HepG2 (cell line): ENCODE data around the gene RNPS1. TPM values are rescaled to one million over a fixed set of nuclear protein-coding genes. Genes with fewer than 3 reads are reported as not detected.
A peak's percentile ranks its signal among the peaks of the same experiment; 100 is the strongest.

Experiments
- BRCA1 ChIP-seq: sonication (generic); formaldehyde crosslinking; IDR thresholded peaks from 2 replicates; pipeline ENCODE4 v1.4.0; 2020; ENCODE audit warnings: missing genetic modification reagents
- GZF1 ChIP-seq: sonication (generic); formaldehyde crosslinking; IDR thresholded peaks from 2 replicates; pipeline ENCODE4 v1.5.1; 2020; ENCODE audit warnings: mild to moderate bottlenecking, missing genetic modification reagents
- MATR3 ChIP-seq: sonication (generic); formaldehyde crosslinking; IDR thresholded peaks from 2 replicates; pipeline ENCODE4 v1.4.0; 2020; ENCODE audit warnings: missing genetic modification reagents
- RNF2 ChIP-seq: fragments of 450-650 bp; conservative IDR thresholded peaks from 2 replicates; pipeline ENCODE4 v1.6.1; 2016; ENCODE audit warnings: low read depth
- TP53 ChIP-seq: sonication (generic); formaldehyde crosslinking; conservative IDR thresholded peaks from 2 replicates; pipeline ENCODE4 v1.4.0; 2020; ENCODE audit warnings: missing genetic modification reagents
- ZBTB1 ChIP-seq: sonication (generic); formaldehyde crosslinking; IDR thresholded peaks from 2 replicates; pipeline ENCODE4 v1.4.0; 2020; ENCODE audit warnings: missing genetic modification reagents, borderline replicate concordance
- ZBTB42 ChIP-seq: sonication (generic); formaldehyde crosslinking; IDR thresholded peaks from 2 replicates; pipeline ENCODE4 v1.5.0; 2020; ENCODE audit warnings: mild to moderate bottlenecking, missing genetic modification reagents
- ZFP90 ChIP-seq: sonication (generic); formaldehyde crosslinking; IDR thresholded peaks from 2 replicates; pipeline ENCODE4 v1.8.0; 2022; ENCODE audit warnings: missing genetic modification reagents, mild to moderate bottlenecking, inconsistent platforms, borderline replicate concordance
- ZNF550 ChIP-seq: sonication (generic); formaldehyde crosslinking; IDR thresholded peaks from 2 replicates; pipeline ENCODE4 v1.4.0; 2020; ENCODE audit warnings: mild to moderate bottlenecking, missing genetic modification reagents, borderline replicate concordance
- ZNF619 ChIP-seq: sonication (generic); formaldehyde crosslinking; IDR thresholded peaks from 2 replicates; pipeline ENCODE4 v1.4.0; 2020; ENCODE audit warnings: mild to moderate bottlenecking, missing genetic modification reagents
- ZNF672 ChIP-seq: sonication (generic); formaldehyde crosslinking; IDR thresholded peaks from 2 replicates; pipeline ENCODE4 v1.8.1; 2022; ENCODE audit warnings: missing genetic modification reagents
- ZNF839 ChIP-seq: sonication (generic); formaldehyde crosslinking; IDR thresholded peaks from 2 replicates; pipeline ENCODE4 v1.4.0; 2020; ENCODE audit warnings: missing genetic modification reagents, mild to moderate bottlenecking, borderline replicate concordance
- polyA plus RNA-seq, 8 experiments: library from polyadenylated mRNA; depleted of rRNA in 3 of 8; stranded (reverse) in 7 of 8; unstranded in 1 of 8; fragments of >200 nt; fragmentation: Illumina TruSeq in 4 of 8; extraction: Trizol in 4 of 8; gene quantifications; 2 replicates each; pipeline versions ENCODE4 v1.2.1 to v1.2.3, GENCODE V29; 2011 to 2016; ENCODE audit warnings: low read depth in 4 of 8, missing spikeins in 1 of 8, mixed read lengths in 1 of 8; ENCODE audit not compliant: insufficient read depth in 1 of 8
- total RNA-seq, 5 experiments: library from RNA; depleted of rRNA; stranded (reverse); fragments of >200 nt; fragmentation: Illumina TruSeq; extraction: Trizol; gene quantifications; 2 replicates each; pipeline ENCODE4 v1.2.3, GENCODE V29; 2016; ENCODE audit warnings: low read depth in 1 of 5
- TF ChIP-seq, protein P1 (sequence below): sonication (generic); formaldehyde crosslinking; IDR thresholded peaks from 2 replicates; pipeline ENCODE4 v1.5.0; 2020; ENCODE audit warnings: mild to moderate bottlenecking, missing genetic modification reagents
- TF ChIP-seq, protein P2 (sequence below): sonication (generic); formaldehyde crosslinking; IDR thresholded peaks from 2 replicates; pipeline ENCODE4 v1.4.0; 2020; ENCODE audit warnings: mild to moderate bottlenecking, missing genetic modification reagents
- TF ChIP-seq, protein P3 (sequence below), 2 experiments: fragments of 450-650 bp in 1 of 2; sonication (generic) in 1 of 2; formaldehyde crosslinking; IDR thresholded peaks; 2 replicates each; pipeline versions ENCODE4 v1.5.0 to v1.8.0; 2020 to 2022; ENCODE audit warnings: mild to moderate bottlenecking in 1 of 2, missing genetic modification reagents in 1 of 2
- TF ChIP-seq, protein P4 (sequence below): sonication (generic); formaldehyde crosslinking; IDR thresholded peaks from 2 replicates; pipeline ENCODE4 v1.4.0; 2020; ENCODE audit warnings: missing genetic modification reagents; ENCODE audit errors: not compliant biosample characterization
- TF ChIP-seq, protein P5 (sequence below): IDR thresholded peaks from 2 replicates; pipeline ENCODE4 v1.6.1; 2016; ENCODE audit warnings: missing compliant biosample characterization, missing genetic modification reagents, borderline replicate concordance
- TF ChIP-seq, protein P6 (sequence below): sonication (generic); formaldehyde crosslinking; IDR thresholded peaks from 2 replicates; pipeline ENCODE4 v1.4.0; 2020; ENCODE audit warnings: missing genetic modification reagents

Gene RNPS1
- total and polyA plus RNA-seq, 2 of the 13 experiments (the other 11 are each of a cell fraction or from before 2014, with no cell fraction given), result 126 to 133 TPM

DNA sequence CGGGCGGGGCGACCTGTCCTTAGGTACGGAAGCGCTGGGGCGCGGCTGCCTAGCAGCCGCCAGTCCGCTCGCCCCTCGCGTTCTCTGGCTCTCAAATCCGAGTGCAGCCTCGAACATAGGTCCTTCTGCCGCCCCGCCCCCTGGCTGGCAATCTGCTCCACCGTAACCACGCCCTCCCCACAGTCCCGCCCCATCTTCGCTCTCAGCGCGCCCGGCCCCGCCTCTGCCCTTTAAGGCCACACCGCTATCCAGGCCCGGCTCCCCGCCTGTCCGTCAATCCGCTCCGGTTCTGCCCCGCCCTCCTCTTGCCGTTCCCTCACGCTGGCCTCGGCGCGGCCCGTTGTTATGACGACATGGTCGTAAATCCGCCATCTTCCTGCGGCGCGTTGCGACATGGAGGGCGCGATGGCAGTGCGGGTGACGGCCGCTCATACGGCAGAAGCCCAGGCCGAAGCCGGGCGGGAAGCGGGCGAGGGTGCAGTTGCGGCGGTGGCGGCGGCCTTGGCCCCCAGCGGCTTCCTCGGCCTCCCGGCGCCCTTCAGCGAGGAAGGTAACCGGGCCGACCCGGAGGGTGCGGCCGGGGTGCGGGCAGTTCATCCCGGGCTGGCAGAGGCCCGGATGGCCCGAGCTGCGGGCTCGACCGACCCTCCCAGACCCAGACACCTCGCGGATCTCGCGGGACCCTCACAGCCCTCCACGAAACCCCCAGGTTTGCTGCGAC, 44.5 kb downstream of the RNPS1 start, which contains the start of gene E4F1 (continued):
- TF ChIP-seq, protein P1, sequence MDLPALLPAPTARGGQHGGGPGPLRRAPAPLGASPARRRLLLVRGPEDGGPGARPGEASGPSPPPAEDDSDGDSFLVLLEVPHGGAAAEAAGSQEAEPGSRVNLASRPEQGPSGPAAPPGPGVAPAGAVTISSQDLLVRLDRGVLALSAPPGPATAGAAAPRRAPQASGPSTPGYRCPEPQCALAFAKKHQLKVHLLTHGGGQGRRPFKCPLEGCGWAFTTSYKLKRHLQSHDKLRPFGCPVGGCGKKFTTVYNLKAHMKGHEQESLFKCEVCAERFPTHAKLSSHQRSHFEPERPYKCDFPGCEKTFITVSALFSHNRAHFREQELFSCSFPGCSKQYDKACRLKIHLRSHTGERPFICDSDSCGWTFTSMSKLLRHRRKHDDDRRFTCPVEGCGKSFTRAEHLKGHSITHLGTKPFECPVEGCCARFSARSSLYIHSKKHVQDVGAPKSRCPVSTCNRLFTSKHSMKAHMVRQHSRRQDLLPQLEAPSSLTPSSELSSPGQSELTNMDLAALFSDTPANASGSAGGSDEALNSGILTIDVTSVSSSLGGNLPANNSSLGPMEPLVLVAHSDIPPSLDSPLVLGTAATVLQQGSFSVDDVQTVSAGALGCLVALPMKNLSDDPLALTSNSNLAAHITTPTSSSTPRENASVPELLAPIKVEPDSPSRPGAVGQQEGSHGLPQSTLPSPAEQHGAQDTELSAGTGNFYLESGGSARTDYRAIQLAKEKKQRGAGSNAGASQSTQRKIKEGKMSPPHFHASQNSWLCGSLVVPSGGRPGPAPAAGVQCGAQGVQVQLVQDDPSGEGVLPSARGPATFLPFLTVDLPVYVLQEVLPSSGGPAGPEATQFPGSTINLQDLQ, result no peak
- no peak for TF ChIP-seq BRCA1 (CRISPR knock-in tag)
- TF ChIP-seq, protein P2, sequence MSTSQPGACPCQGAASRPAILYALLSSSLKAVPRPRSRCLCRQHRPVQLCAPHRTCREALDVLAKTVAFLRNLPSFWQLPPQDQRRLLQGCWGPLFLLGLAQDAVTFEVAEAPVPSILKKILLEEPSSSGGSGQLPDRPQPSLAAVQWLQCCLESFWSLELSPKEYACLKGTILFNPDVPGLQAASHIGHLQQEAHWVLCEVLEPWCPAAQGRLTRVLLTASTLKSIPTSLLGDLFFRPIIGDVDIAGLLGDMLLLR (CRISPR knock-in tag), result peak; percentile 55; the same call in 1 of the 2 replicates
- 0 out of 2 replicates have a peak, but pooled peaks have one; percentile 51 for TF ChIP-seq TP53 (CRISPR knock-in tag)
- TF ChIP-seq ZNF550 (CRISPR knock-in tag), result no peak
- TF ChIP-seq ZNF672 (CRISPR knock-in tag), result no peak
- peak; percentile 72; the same call in 1 of the 2 replicates for TF ChIP-seq ZFP90 (CRISPR knock-in tag)
- no peak for TF ChIP-seq RNF2
- TF ChIP-seq ZNF839, result no peak
- TF ChIP-seq, protein P3, sequence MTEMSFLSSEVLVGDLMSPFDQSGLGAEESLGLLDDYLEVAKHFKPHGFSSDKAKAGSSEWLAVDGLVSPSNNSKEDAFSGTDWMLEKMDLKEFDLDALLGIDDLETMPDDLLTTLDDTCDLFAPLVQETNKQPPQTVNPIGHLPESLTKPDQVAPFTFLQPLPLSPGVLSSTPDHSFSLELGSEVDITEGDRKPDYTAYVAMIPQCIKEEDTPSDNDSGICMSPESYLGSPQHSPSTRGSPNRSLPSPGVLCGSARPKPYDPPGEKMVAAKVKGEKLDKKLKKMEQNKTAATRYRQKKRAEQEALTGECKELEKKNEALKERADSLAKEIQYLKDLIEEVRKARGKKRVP (CRISPR knock-in tag; IDR thresholded peaks at IDR 0.05), result peak in 1 of 2 experiments; percentile 63; a peak in 1 of 4 replicates
- TF ChIP-seq, protein P4, sequence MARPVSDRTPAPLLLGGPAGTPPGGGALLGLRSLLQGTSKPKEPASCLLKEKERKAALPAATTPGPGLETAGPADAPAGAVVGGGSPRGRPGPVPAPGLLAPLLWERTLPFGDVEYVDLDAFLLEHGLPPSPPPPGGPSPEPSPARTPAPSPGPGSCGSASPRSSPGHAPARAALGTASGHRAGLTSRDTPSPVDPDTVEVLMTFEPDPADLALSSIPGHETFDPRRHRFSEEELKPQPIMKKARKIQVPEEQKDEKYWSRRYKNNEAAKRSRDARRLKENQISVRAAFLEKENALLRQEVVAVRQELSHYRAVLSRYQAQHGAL (CRISPR knock-in tag), result no peak
- TF ChIP-seq, protein P5, sequence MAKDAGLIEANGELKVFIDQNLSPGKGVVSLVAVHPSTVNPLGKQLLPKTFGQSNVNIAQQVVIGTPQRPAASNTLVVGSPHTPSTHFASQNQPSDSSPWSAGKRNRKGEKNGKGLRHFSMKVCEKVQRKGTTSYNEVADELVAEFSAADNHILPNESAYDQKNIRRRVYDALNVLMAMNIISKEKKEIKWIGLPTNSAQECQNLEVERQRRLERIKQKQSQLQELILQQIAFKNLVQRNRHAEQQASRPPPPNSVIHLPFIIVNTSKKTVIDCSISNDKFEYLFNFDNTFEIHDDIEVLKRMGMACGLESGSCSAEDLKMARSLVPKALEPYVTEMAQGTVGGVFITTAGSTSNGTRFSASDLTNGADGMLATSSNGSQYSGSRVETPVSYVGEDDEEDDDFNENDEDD (CRISPR knock-in tag), result peak; percentile 79; the same call in 1 of the 2 replicates
- TF ChIP-seq GZF1 (CRISPR knock-in tag), result no peak
- TF ChIP-seq ZNF619, result no peak
- TF ChIP-seq ZBTB1 (CRISPR knock-in tag), result no peak
- no peak for TF ChIP-seq MATR3 (CRISPR knock-in tag)
- no peak for TF ChIP-seq ZBTB42 (CRISPR knock-in tag)
- TF ChIP-seq, protein P6, sequence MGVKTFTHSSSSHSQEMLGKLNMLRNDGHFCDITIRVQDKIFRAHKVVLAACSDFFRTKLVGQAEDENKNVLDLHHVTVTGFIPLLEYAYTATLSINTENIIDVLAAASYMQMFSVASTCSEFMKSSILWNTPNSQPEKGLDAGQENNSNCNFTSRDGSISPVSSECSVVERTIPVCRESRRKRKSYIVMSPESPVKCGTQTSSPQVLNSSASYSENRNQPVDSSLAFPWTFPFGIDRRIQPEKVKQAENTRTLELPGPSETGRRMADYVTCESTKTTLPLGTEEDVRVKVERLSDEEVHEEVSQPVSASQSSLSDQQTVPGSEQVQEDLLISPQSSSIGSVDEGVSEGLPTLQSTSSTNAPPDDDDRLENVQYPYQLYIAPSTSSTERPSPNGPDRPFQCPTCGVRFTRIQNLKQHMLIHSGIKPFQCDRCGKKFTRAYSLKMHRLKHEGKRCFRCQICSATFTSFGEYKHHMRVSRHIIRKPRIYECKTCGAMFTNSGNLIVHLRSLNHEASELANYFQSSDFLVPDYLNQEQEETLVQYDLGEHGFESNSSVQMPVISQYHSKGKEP, result no peak
